CD4-positive, alpha-beta T cell (primary cell): ENCODE measurements around the gene SLC35F6. TPM values are rescaled to one million over a fixed set of nuclear protein-coding genes. Genes with fewer than 3 reads are reported as not detected.

Experiments
- ATAC-seq: fragments of 200-7000 bp; cut with Tn5 transposase; one replicate; pipeline ENCODE4 v1.10.0; 2022; ENCODE audit warnings: mild to moderate bottlenecking; ENCODE audit not compliant: poor library complexity
- CTCF ChIA-PET: fragments of 350-600 bp; sonication (Branson Sonifier 250); formaldehyde crosslinking; loops from one replicate; lab custom pipeline; 2021; ENCODE audit warnings: antibody characterized with exemption, inconsistent platforms; lab: Charles Lee
- POLR2A ChIA-PET: fragments of 350-600 bp; sonication (Branson Sonifier 250); formaldehyde crosslinking; loops from one replicate; lab custom pipeline; 2021; ENCODE audit warnings: antibody characterized with exemption, inconsistent platforms; lab: Charles Lee
- DNase-seq, 14 experiments: peaks; one replicate each; pipeline ENCODE4 v3.0.0-alpha.2; 2013 to 2020; ENCODE audit warnings: mixed read lengths in 2 of 14
- H3K27ac ChIP-seq, 2 donors: one replicate each; pipeline versions ENCODE4 v1.5.1 to v1.7.0; 2013; ENCODE audit warnings: low read length in 2 of 2, low read depth in 1 of 2, mild to moderate bottlenecking in 1 of 2
- H3K27me3 ChIP-seq, 2 experiments: 1 replicate in 1 of 2; 2 replicates in 1 of 2; pipeline versions ENCODE4 v1.6.1 to v1.7.0; 2013; ENCODE audit warnings: low read length in 2 of 2, control low read depth in 1 of 2, mild to moderate bottlenecking in 1 of 2, moderate library complexity in 1 of 2; ENCODE audit not compliant: insufficient read depth in 2 of 2, control insufficient read depth in 1 of 2
- H3K36me3 ChIP-seq: one replicate; pipeline ENCODE4 v1.6.1; 2013; ENCODE audit warnings: low read length, control low read depth; ENCODE audit not compliant: insufficient read depth
- H3K4me1 ChIP-seq: one replicate; pipeline ENCODE4 v1.6.1; 2013; ENCODE audit warnings: low read length, control low read depth; ENCODE audit not compliant: insufficient read depth
- H3K4me3 ChIP-seq: one replicate; pipeline ENCODE4 v1.5.1; 2013; ENCODE audit warnings: mild to moderate bottlenecking, low read length, moderate library complexity
- H3K9me3 ChIP-seq, 2 experiments: 1 replicate in 1 of 2; 2 replicates in 1 of 2; pipeline versions ENCODE4 v1.6.1 to v1.7.0; 2013; ENCODE audit warnings: low read length in 2 of 2, mild to moderate bottlenecking in 2 of 2, control low read depth in 1 of 2, moderate library complexity in 1 of 2; ENCODE audit not compliant: control insufficient read depth in 1 of 2, insufficient read depth in 1 of 2
- H3K27ac Mint-ChIP-seq: one replicate; pipeline ENCODE4 v1.8.0; 2020; ENCODE audit warnings: mixed read lengths
- H3K27me3 Mint-ChIP-seq: one replicate; pipeline ENCODE4 v1.8.0; 2021; ENCODE audit warnings: mixed read lengths
- H3K36me3 Mint-ChIP-seq: one replicate; pipeline ENCODE4 v1.8.0; 2021; ENCODE audit warnings: low read depth, mixed read lengths
- H3K4me1 Mint-ChIP-seq: one replicate; pipeline ENCODE4 v1.8.0; 2021; ENCODE audit warnings: low read depth, mixed read lengths
- H3K4me3 Mint-ChIP-seq: one replicate; pipeline ENCODE4 v1.8.0; 2020; ENCODE audit warnings: mild to moderate bottlenecking, mixed read lengths
- H3K9me3 Mint-ChIP-seq: one replicate; pipeline ENCODE4 v1.8.0; 2020; ENCODE audit warnings: mixed read lengths
- CTCF ChIP-seq: fragments of 200-600 bp; IDR thresholded peaks from one replicate; pipeline ENCODE4 v1.8.0; 2022; ENCODE audit warnings: antibody characterized with exemption, mild to moderate bottlenecking
- intact Hi-C, 2 experiments: fragments of 100-400 bp; cut with DNase I in 1 of 2; cut with micrococcal nuclease in 1 of 2; formaldehyde crosslinking; loops; one replicate each; pipeline versions ENCODE4 v1.15.1 to v1.9.0; 2023 to 2025; cut with DNase I, micrococcal nuclease
- total RNA-seq, 174 experiments: library from RNA in 2 of 174; stranded (reverse) in 2 of 174; gene quantifications; one replicate each; pipeline ENCODE4 v1.2.3 and lab custom pipeline; 2021 to 2026

SLC35F6 gene
- total RNA-seq, 2 experiments from 2014 or later = 32.0 to 34.2 TPM

GRCh38 chr2:26738481-26738880 lies 25.6 kb upstream of the SLC35F6 start:
- ChIA-PET CTCF (no interaction called here), POLR2A (no interaction called here)
- no peaks in the 10 kb centered on the region for H3K27me3 ChIP-seq
- TF ChIP-seq CTCF = no peak
- no peak for DNase-seq
- no peak overlapping the region for H3K4me3 ChIP-seq
- Mint-ChIP-seq H3K9me3 (no peaks in the 10 kb centered on the region), H3K4me1 (peaks cover 6% of the 10 kb centered on the region), H3K27me3 (peaks cover 7% of the 10 kb centered on the region), H3K4me3 (no peak overlapping the region), H3K36me3 (no peaks in the 10 kb centered on the region), H3K27ac (no peak overlapping the region)
- ATAC-seq = no peak
- no peaks in the 10 kb centered on the region for H3K36me3 ChIP-seq
- no peaks in the 10 kb centered on the region for H3K9me3 ChIP-seq
- intact Hi-C loops = no loop called here
- H3K27ac ChIP-seq = no peak overlapping the region
- H3K4me1 ChIP-seq = no peaks in the 10 kb centered on the region

DNA sequence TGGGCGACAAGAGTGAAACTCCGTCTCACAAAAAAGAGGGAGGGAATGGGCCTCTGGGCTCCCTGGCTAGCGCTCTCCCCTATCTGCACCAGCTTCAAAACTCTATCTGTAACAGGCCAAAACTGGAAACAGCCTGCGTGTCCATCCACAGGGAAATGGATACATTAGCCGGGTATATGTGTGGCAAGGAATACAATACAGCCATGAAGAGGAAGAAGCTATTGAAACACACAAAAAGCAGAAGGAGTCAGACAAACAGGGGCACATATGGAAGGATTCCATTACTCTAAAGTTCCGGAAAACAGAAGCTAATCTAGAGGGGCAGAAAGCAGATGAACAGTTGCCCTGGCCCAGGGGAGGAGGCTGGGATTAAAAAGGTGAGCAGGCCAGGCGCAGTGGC lies 24.6 kb upstream of the SLC35F6 start:
- no peaks in the 10 kb centered on the region for H3K36me3 Mint-ChIP-seq
- POLR2A ChIA-PET = no interaction called here
- no peaks in the 10 kb centered on the region for H3K9me3 Mint-ChIP-seq
- no peak overlapping the region for H3K4me3 Mint-ChIP-seq
- DNase-seq (no peak), ATAC-seq (no peak)
- intact Hi-C loops = no loop called here
- no peaks in the 10 kb centered on the region for H3K36me3 ChIP-seq
- no peaks in the 10 kb centered on the region for H3K9me3 ChIP-seq
- H3K27me3 ChIP-seq = no peaks in the 10 kb centered on the region
- H3K4me3 ChIP-seq = no peak overlapping the region
- peaks cover 6% of the 10 kb centered on the region for H3K4me1 Mint-ChIP-seq
- no peak for TF ChIP-seq CTCF
- no peaks in the 10 kb centered on the region for H3K4me1 ChIP-seq
- no peak overlapping the region for H3K27ac Mint-ChIP-seq
- CTCF ChIA-PET = no interaction called here
- no peak overlapping the region for H3K27ac ChIP-seq
- peaks cover 4% of the 10 kb centered on the region for H3K27me3 Mint-ChIP-seq

- no peaks in the 10 kb centered on the region for H3K4me1 ChIP-seq
Measured at GRCh38 chr2:26740346-26740745, 23.7 kb upstream of the SLC35F6 start.

More at GRCh38 chr2:26740346-26740745, 23.7 kb upstream of the SLC35F6 start:
- ChIA-PET CTCF (no interaction called here), POLR2A (no interaction called here)
- intact Hi-C loops = no loop called here
- Mint-ChIP-seq H3K27me3 (peaks cover 4% of the 10 kb centered on the region), H3K27ac (no peak overlapping the region), H3K36me3 (no peaks in the 10 kb centered on the region), H3K9me3 (no peaks in the 10 kb centered on the region), H3K4me3 (no peak overlapping the region), H3K4me1 (peaks cover 6% of the 10 kb centered on the region)
- Histone ChIP-seq H3K36me3 (no peaks in the 10 kb centered on the region), H3K27ac (no peak overlapping the region), H3K4me3 (no peak overlapping the region), H3K27me3 (no peaks in the 10 kb centered on the region), H3K9me3 (no peaks in the 10 kb centered on the region)
- ATAC-seq = no peak
- TF ChIP-seq CTCF = no peak
- no peak for DNase-seq
